NT2/D1 (cell line): Measurements from ENCODE around the gene TEX101.

Experiments used
- YY1 ChIP-seq: IDR thresholded peaks from 2 replicates; pipeline ENCODE4 v1.6.1; 2011; ENCODE audit not compliant: insufficient read length, insufficient read depth
- ZNF274 ChIP-seq: IDR thresholded peaks from 2 replicates; pipeline ENCODE4 v1.6.1; 2011; ENCODE audit warnings: mild to moderate bottlenecking, low read depth, low read length

DNA sequence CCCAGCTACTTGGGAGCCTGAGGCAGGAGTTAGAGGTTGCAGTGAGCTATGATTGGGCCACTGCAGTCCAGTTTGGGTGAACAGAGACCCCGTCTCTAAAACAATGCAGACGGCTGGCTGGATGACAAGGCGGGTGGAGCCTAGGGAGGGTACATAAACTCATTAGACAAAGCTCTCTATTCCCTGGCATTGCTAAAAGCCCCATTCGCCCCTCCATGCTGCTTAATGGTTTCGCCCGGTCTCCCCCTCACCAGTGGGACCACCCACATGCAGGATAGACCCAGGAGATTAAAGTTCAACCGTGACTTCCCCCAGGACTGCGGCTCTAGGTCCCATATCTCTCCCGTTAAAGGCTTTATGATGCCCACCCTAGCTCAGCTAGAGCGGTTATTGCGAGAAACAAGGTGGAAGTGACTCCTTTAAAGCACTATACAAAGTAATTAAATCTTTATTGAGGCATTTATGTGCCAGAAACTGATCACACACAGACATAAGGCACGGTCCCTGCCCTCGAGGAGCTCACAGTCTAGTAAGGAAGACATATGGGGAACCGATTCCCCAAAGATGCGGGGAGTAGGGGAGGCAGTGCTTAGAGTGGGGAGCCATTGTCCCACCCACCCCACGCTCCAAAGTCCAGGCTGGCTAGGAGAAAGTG, 45.8 kb downstream of the TEX101 start:
- TF ChIP-seq YY1: no peak
- no peak for TF ChIP-seq ZNF274
